Measurements from ENCODE around the gene USP4.

The USP4 gene

GRCh38 chr3:49327485-49327884 is 12.4 kb downstream of the USP4 start:
- CTCF ChIA-PET: interaction anchor here (1.1 to 1.9 kb wide), 3 partner anchors 11 to 122 kb away, joined by 3 to 8 read pairs (median 8); no protein-coding TSS in a partner anchor
- POLR2A ChIA-PET: no interaction called here
- Histone ChIP-seq H3K36me3 (ENCODE audit: control insufficient read depth in 4 of 4, insufficient read depth in 4 of 4, low read length in 3 of 4) (peaks cover 23 to 79% (median 52%) of the 10 kb centered on the region in 4 experiments), H3K4me1 (ENCODE audit: control extremely low read depth in 1 of 4, control insufficient read depth in 4 of 4, insufficient read depth in 4 of 4, low read length in 3 of 4) (no peaks in the 10 kb centered on the region), H3K9me3 (ENCODE audit: control extremely low read depth in 1 of 5, control insufficient read depth in 4 of 5, insufficient read depth in 2 of 5, low read depth in 1 of 5, low read length in 4 of 5) (no peaks in the 10 kb centered on the region), H3K27ac (ENCODE audit: insufficient read depth in 1 of 2, low read depth in 1 of 2, low read length in 2 of 2, poor library complexity in 1 of 2, severe bottlenecking in 2 of 2) (no peak overlapping the region), H3K4me3 (ENCODE audit: control insufficient read depth in 1 of 7, extremely low read depth in 1 of 7, insufficient read depth in 4 of 7, low read depth in 2 of 7, low read length in 6 of 7) (no peak overlapping the region), H3K27me3 (replicated peaks in 2 of 5; ENCODE audit: control insufficient read depth in 4 of 5, insufficient read depth in 5 of 5, low read length in 4 of 5) (no peaks in the 10 kb centered on the region)
- peak in 2 of 3 donors; percentile 46 to 50 for DNase-seq
- 93% methylated on average over 4 of the region's 7 CpGs for WGBS (ENCODE audit: insufficient coverage)

- DNase-seq: no peak
- H3K4me1 ChIP-seq (ENCODE audit: control extremely low read depth in 1 of 4, control insufficient read depth in 4 of 4, insufficient read depth in 4 of 4, low read length in 3 of 4): no peaks in the 10 kb centered on the region
- no peaks in the 10 kb centered on the region for H3K27me3 ChIP-seq (replicated peaks in 2 of 5; ENCODE audit: control insufficient read depth in 4 of 5, insufficient read depth in 5 of 5, low read length in 4 of 5)
- H3K36me3 ChIP-seq (ENCODE audit: control insufficient read depth in 4 of 4, insufficient read depth in 4 of 4, low read length in 3 of 4): peaks cover 22 to 85% (median 57%) of the 10 kb centered on the region in 4 experiments
- H3K9me3 ChIP-seq (ENCODE audit: control extremely low read depth in 1 of 5, control insufficient read depth in 4 of 5, insufficient read depth in 2 of 5, low read depth in 1 of 5, low read length in 4 of 5): no peaks in the 10 kb centered on the region
- H3K27ac ChIP-seq (ENCODE audit: insufficient read depth in 1 of 2, low read depth in 1 of 2, low read length in 2 of 2, poor library complexity in 1 of 2, severe bottlenecking in 2 of 2): no peak overlapping the region
- POLR2A ChIA-PET: no interaction called here
- CTCF ChIA-PET: interaction anchor here (0.9 kb wide), 1 partner anchor 10 kb away, joined by 3 read pairs; no protein-coding TSS in a partner anchor
- WGBS (ENCODE audit: insufficient coverage): 95% methylated on average over 6 of the region's 7 CpGs
- no peak overlapping the region for H3K4me3 ChIP-seq (ENCODE audit: control insufficient read depth in 1 of 7, extremely low read depth in 1 of 7, insufficient read depth in 4 of 7, low read depth in 2 of 7, low read length in 6 of 7)
Measured at GRCh38 chr3:49324768-49325167, 15.1 kb downstream of the USP4 start.

- Histone ChIP-seq H3K9me3 (ENCODE audit: control extremely low read depth in 1 of 5, control insufficient read depth in 4 of 5, insufficient read depth in 2 of 5, low read depth in 1 of 5, low read length in 4 of 5) (no peaks in the 10 kb centered on the region), H3K27ac (ENCODE audit: insufficient read depth in 1 of 2, low read depth in 1 of 2, low read length in 2 of 2, poor library complexity in 1 of 2, severe bottlenecking in 2 of 2) (no peak overlapping the region), H3K36me3 (ENCODE audit: control insufficient read depth in 4 of 4, insufficient read depth in 4 of 4, low read length in 3 of 4) (peaks cover 21 to 64% (median 47%) of the 10 kb centered on the region in 4 experiments), H3K4me3 (ENCODE audit: control insufficient read depth in 1 of 7, extremely low read depth in 1 of 7, insufficient read depth in 4 of 7, low read depth in 2 of 7, low read length in 6 of 7) (no peak overlapping the region), H3K27me3 (replicated peaks in 2 of 5; ENCODE audit: control insufficient read depth in 4 of 5, insufficient read depth in 5 of 5, low read length in 4 of 5) (no peaks in the 10 kb centered on the region), H3K4me1 (ENCODE audit: control extremely low read depth in 1 of 4, control insufficient read depth in 4 of 4, insufficient read depth in 4 of 4, low read length in 3 of 4) (no peaks in the 10 kb centered on the region)
- ChIA-PET CTCF (interaction anchor here (0.7 to 1.4 kb wide), 4 partner anchors 9 to 133 kb away, joined by 3 read pairs; partner anchors contain the start of gene USP4), POLR2A (interaction anchor here (0.6 kb wide), 1 partner anchor 83 kb away, joined by 5 read pairs; no protein-coding TSS in a partner anchor)
- DNase-seq: no peak
- WGBS (ENCODE audit: insufficient coverage): 100% methylated on average over 14 of the region's 16 CpGs
Measured at GRCh38 chr3:49316696-49317457, 23.0 kb downstream of the USP4 start.

GRCh38 chr3:49313896-49314688 is 25.8 kb downstream of the USP4 start:
- ChIA-PET CTCF (interaction anchor here (0.6 to 0.8 kb wide), 2 partner anchors 12 to 142 kb away, joined by 3 read pairs; no protein-coding TSS in a partner anchor), POLR2A (interaction anchor here (0.6 kb wide), 1 partner anchor 231 kb away, joined by 4 read pairs; no protein-coding TSS in a partner anchor)
- no peak overlapping the region for H3K4me3 ChIP-seq (ENCODE audit: control insufficient read depth in 1 of 7, extremely low read depth in 1 of 7, insufficient read depth in 4 of 7, low read depth in 2 of 7, low read length in 6 of 7)
- no CpG with 5 or more reads among the region's 1 CpG for WGBS (ENCODE audit: insufficient coverage)
- H3K9me3 ChIP-seq (ENCODE audit: control extremely low read depth in 1 of 5, control insufficient read depth in 4 of 5, insufficient read depth in 2 of 5, low read depth in 1 of 5, low read length in 4 of 5): no peaks in the 10 kb centered on the region
- H3K4me1 ChIP-seq (ENCODE audit: control extremely low read depth in 1 of 4, control insufficient read depth in 4 of 4, insufficient read depth in 4 of 4, low read length in 3 of 4): no peaks in the 10 kb centered on the region
- H3K36me3 ChIP-seq (ENCODE audit: control insufficient read depth in 4 of 4, insufficient read depth in 4 of 4, low read length in 3 of 4): peaks cover 25 to 63% (median 43%) of the 10 kb centered on the region in 4 experiments
- no peak for DNase-seq
- no peaks in the 10 kb centered on the region for H3K27me3 ChIP-seq (replicated peaks in 2 of 5; ENCODE audit: control insufficient read depth in 4 of 5, insufficient read depth in 5 of 5, low read length in 4 of 5)
- H3K27ac ChIP-seq (ENCODE audit: insufficient read depth in 1 of 2, low read depth in 1 of 2, low read length in 2 of 2, poor library complexity in 1 of 2, severe bottlenecking in 2 of 2): no peak overlapping the region

GRCh38 chr3:49311283-49311682 is 28.6 kb downstream of the USP4 start:
- Histone ChIP-seq H3K27me3 (replicated peaks in 2 of 5; ENCODE audit: control insufficient read depth in 4 of 5, insufficient read depth in 5 of 5, low read length in 4 of 5) (no peaks in the 10 kb centered on the region), H3K9me3 (ENCODE audit: control extremely low read depth in 1 of 5, control insufficient read depth in 4 of 5, insufficient read depth in 2 of 5, low read depth in 1 of 5, low read length in 4 of 5) (no peaks in the 10 kb centered on the region), H3K4me3 (ENCODE audit: control insufficient read depth in 1 of 7, extremely low read depth in 1 of 7, insufficient read depth in 4 of 7, low read depth in 2 of 7, low read length in 6 of 7) (no peak overlapping the region), H3K36me3 (ENCODE audit: control insufficient read depth in 4 of 4, insufficient read depth in 4 of 4, low read length in 3 of 4) (peaks cover 20 to 61% (median 48%) of the 10 kb centered on the region in 4 experiments), H3K4me1 (ENCODE audit: control extremely low read depth in 1 of 4, control insufficient read depth in 4 of 4, insufficient read depth in 4 of 4, low read length in 3 of 4) (no peaks in the 10 kb centered on the region), H3K27ac (ENCODE audit: insufficient read depth in 1 of 2, low read depth in 1 of 2, low read length in 2 of 2, poor library complexity in 1 of 2, severe bottlenecking in 2 of 2) (no peak overlapping the region)
- POLR2A ChIA-PET: no interaction called here
- CTCF ChIA-PET: interaction anchor here (2.3 kb wide), 1 partner anchor 141 kb away, joined by 7 read pairs; the partner anchor contains the start of gene KLHDC8B
- DNase-seq: no peak
- 100% methylated on average over 2 of the region's 3 CpGs for WGBS (ENCODE audit: insufficient coverage)

- Histone ChIP-seq H3K4me1 (ENCODE audit: control extremely low read depth in 1 of 4, control insufficient read depth in 4 of 4, insufficient read depth in 4 of 4, low read length in 3 of 4) (no peaks in the 10 kb centered on the region), H3K27me3 (replicated peaks in 2 of 5; ENCODE audit: control insufficient read depth in 4 of 5, insufficient read depth in 5 of 5, low read length in 4 of 5) (no peaks in the 10 kb centered on the region), H3K4me3 (ENCODE audit: control insufficient read depth in 1 of 7, extremely low read depth in 1 of 7, insufficient read depth in 4 of 7, low read depth in 2 of 7, low read length in 6 of 7) (no peak overlapping the region), H3K27ac (ENCODE audit: insufficient read depth in 1 of 2, low read depth in 1 of 2, low read length in 2 of 2, poor library complexity in 1 of 2, severe bottlenecking in 2 of 2) (no peak overlapping the region), H3K9me3 (ENCODE audit: control extremely low read depth in 1 of 5, control insufficient read depth in 4 of 5, insufficient read depth in 2 of 5, low read depth in 1 of 5, low read length in 4 of 5) (no peaks in the 10 kb centered on the region), H3K36me3 (ENCODE audit: control insufficient read depth in 4 of 4, insufficient read depth in 4 of 4, low read length in 3 of 4) (peaks cover 20 to 66% (median 47%) of the 10 kb centered on the region in 4 experiments)
- WGBS (ENCODE audit: insufficient coverage): no CpG with 5 or more reads among the region's 1 CpG
- ChIA-PET POLR2A (no interaction called here), CTCF (interaction anchor here (2.3 kb wide), 1 partner anchor 140 kb away, joined by 7 read pairs; the partner anchor contains the start of gene KLHDC8B)
- DNase-seq: no peak
Measured at GRCh38 chr3:49310677-49311076, 29.2 kb downstream of the USP4 start.

Data from common myeloid progenitor, CD34-positive (primary cell).